ENCODE data around the gene ZNF605.
"Not testable (repeated sequence)": the region's sequence is repeated elsewhere in the genome, so short reads cannot be mapped to it uniquely, and the experiment has no call there.

DNA sequence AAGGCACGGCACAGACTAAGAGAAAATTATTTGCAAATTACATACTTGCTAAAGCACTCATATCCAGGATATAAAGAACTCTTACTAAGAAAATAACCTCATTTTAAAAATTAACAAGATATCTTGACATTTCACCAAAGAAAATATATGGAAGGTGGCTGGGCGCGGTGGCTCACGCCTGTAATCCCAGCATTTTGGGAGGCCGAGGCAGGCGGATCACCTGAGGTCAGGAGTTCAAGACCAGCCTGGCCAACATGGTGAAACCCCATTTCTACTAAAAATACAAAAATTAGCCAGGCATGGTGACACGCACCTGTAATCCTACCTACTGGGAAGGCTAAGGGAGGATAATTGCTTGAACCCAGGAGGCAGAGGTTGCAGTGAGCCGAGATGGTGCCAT, 19.2 kb downstream of the ZNF605 start:
- not testable (repeated sequence) for TF ChIP-seq POLR2A (IDR thresholded peaks at IDR 0.05)
- TF ChIP-seq, protein P1, sequence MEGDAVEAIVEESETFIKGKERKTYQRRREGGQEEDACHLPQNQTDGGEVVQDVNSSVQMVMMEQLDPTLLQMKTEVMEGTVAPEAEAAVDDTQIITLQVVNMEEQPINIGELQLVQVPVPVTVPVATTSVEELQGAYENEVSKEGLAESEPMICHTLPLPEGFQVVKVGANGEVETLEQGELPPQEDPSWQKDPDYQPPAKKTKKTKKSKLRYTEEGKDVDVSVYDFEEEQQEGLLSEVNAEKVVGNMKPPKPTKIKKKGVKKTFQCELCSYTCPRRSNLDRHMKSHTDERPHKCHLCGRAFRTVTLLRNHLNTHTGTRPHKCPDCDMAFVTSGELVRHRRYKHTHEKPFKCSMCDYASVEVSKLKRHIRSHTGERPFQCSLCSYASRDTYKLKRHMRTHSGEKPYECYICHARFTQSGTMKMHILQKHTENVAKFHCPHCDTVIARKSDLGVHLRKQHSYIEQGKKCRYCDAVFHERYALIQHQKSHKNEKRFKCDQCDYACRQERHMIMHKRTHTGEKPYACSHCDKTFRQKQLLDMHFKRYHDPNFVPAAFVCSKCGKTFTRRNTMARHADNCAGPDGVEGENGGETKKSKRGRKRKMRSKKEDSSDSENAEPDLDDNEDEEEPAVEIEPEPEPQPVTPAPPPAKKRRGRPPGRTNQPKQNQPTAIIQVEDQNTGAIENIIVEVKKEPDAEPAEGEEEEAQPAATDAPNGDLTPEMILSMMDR (IDR thresholded peaks at IDR 0.05), result not testable (repeated sequence)

Measured in ovary (tissue), 3 donors.